ENCODE measurements around the gene BUD31.
A peak's percentile ranks its signal among the peaks of the same experiment; 100 is the strongest.
"Not testable (repeated sequence)": the region's sequence is repeated elsewhere in the genome, so short reads cannot be mapped to it uniquely, and the experiment has no call there.

Gene BUD31

DNA sequence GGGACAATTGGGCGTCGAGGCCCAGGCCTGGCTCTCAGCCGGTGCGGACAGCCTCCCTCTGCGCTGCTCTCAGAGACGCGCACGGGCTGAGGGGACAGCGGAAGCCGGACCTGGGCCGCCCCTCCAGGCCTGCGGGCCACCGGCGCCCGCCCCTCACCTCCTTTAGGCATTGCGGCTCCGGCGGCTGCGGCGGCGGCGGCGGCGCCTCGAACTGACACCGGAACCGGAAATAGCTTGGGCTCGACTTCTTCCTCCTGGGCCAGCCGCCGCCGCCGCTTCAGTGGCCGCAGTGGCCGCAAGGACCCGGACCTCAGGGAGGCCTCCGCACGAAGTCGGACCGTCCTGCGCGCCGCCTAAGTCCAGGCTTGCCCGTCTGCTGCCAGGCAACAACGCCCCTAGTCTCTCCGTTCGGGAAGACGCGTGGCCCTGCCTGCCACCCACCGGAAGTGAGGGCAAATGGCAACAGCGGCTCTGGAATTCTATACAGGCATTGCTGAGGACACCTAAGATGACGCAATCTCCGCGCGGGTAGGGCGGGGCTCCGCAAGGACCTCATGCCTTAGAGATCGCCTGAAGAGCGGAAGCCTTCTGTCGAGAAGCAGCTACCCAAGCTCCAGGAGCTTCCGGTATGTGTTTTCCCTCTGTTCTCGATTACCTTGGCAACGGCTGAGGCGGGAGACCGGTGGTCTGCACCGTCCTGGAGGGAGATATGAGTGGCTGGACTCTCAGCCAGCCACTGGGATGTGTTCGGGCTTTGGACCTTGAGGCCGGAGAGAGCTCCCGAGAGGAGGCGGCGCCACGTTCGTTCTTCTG lies at the start of gene BUD31, which contains the start of gene PDAP1:
Gene BUD31, plus strand, starts transcription at position 591 of the 813 bp plus-strand sequence. CDS start 2,124 bp downstream, outside the sequence.
Gene PDAP1, minus strand, starts transcription at position 219 of the 813 bp plus-strand sequence. Its CDS starts 49 bp downstream, at position 170.
- peak; percentile 94 for DNase-seq

DNA sequence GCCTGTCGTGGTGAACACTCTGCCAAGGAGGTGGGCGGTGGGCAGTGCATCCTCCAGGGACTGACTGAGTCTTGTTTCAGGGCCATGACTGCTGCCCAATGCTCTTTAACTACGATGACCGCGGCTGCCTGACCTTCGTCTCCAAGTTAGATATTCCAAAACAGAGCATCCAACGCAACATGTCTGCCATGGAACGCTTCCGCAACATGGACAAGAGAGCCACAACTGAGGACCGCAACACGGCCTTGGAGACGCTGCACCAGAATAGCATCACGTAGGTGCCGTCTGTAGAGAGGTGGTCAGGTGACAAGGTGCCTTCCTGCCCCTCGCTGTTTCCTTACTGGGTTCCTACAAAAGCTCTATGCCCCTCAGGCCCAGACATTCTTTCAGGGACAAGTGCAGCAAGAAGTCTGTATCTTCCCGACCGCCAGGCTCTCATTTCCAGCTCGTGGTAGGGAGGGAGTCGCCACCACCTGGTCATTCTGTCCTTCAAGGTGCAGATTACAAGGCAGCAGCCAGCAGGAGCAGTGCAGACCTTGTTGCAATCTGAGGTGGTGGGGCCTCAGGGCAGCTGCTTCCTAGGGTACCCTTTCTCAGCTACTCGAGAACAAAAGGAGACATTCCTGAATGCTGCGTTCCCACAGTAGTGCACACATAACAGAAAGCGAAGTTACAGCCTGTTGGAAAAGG lies 49.2 kb upstream of the BUD31 start:
- no peak for DNase-seq

DNA sequence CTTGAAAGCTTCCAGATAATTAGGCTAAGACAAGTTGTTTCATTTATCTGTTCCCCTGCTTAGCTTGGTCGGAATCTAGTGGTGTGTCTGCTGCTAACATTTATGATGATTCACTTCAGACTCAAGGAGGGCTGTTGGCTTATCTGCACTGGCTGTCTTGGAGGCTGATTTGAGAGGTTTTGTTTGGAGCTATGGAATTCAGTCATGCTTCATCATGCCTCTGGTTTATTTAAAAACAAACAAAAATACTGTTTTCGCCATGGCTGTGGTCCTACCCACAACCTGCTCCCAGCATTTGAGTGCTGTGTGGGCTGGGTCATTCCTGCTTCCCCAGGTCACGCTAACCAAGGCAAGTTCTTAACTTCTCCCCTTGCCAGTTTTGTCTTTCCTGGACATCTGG lies 46.0 kb upstream of the BUD31 start:
- DNase-seq: no peak

DNA sequence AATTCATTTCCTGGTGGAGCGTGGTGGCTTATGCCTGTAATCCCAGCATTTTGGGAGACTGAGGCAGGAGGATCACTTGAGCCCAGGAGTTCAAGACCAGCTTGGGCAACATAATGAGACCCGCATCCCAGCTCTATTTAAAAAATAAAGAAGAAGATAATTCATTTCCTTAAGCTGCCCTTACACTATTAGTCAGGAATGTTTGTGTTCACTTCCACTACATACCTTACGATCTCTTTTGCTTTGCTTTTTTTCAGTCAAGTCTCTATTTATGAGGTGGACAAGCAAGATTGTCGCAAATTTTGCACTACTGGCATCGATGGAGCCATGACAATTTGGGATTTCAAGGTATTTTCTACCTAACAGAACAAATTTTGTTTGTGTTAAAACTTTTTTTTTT lies 45.5 kb upstream of the BUD31 start:
- DNase-seq: no peak

DNA sequence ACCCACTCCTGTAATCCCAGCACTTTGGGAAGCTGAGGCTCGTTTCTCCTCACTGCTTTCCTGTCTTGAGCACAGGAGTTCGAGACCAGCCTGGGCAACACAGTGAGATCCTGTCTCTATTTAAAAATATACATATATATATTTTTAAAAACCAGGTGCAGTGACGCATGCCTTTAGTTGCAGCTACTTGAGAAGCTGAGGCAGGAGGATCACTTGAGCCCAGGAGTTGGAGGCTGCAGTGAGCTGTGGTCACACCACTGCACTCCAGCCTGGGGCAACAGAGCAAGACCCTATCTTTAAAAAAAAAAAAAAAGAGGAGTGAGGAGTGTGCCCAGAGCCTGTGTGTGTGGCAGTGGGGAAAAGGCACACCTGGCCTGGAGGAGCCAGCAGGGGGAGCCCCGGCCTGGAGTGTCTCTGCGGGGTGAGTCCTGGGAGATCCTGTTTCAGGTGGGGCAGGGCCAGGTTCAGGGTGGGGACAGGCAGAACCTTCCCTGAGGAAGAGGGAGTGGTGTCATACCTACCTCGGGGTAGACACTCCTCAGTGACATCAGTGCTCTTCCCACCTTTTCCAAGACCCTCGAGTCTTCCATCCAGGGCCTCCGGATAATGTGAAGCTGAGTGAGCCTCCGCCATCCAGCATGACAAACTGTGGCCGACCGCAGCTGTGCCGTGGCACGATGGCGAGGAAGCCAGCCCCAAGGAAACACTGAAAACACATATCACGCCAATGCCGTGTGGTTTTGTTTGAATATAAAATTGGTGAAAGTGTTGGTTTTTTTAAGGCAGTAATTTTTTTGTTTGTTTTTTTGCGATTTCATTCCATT lies 43.2 kb upstream of the BUD31 start:
- DNase-seq: peak; percentile 51

DNA sequence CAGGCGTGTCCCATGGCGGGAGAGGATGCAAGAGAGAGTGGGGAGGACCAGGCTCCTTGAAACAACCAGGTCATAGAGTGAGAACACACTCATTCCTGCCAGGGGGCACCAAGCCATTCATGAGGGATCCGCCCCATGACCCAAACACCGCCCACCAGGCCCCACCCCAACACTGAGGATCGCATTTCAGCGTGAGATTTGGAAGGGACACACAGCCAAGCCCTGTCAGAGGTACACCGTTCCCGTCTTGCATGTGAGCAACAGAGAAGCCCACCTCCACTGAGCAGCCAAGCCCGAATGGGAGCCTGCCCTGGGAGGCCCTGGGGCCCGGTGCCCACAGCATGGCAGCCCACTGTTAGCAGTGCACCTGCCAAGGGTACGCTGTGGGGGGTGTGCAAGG lies 42.1 kb upstream of the BUD31 start:
- DNase-seq: no peak

DNA sequence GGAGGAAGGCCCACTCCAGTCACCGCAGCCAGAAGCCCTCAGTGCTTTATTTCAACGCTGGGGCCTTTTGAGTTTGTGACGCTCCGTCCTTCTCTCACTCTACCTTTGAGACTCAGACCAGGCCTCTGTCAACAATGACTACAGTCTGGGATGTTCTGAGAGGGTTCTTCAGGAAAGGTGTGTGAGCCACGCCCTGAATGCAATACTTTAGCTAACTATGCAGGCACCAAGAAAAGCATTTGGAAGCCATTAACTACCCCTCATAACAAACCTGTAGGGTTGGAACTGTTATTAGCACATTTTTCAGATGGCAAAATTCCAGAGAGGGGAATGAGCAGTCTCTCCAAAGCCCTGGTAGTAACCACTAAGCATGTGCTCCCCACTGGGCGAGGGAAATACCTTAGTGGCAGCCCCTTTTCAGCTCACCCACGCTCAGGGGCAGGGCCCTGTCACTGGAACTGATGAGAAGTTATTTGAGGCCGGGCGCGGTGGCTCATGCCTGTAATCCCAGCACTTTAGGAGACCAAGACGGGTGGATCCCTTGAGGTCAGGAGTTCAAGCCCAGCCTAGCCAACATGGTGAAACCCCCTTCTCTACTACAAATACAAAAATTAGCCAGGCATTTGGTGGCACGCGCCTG lies 39.9 kb upstream of the BUD31 start:
- no peak for DNase-seq

DNA sequence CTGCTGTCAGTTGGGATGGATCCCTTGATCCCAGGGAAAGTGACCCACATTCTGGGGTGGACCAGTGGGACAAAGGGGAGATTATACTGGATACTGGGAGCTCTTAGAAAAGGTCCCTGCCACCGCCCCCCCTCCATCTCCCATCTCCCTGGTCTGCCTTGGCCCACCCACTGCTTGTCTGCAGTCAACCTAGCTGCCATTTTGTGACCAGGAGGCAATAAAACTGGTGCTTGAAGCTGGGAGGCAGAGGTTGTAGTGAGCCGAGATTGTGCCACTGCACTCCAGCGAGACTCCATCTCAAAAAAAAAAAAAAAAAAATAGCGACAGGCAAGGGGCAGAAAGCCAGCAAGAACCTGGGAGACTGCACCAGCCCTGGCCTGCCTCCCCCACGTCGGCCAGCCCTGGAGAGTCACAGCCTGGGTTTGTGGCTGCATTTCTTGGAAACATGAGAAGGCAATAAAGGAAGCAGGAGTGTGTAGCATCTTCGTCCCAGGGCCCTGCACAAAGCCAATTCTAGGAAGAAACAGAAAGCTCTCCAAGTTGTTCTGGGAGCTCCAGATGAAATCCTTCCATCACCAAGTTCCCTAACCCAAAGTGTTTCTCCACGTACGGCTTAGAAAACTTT lies 38.9 kb upstream of the BUD31 start:
- DNase-seq: no peak

DNA sequence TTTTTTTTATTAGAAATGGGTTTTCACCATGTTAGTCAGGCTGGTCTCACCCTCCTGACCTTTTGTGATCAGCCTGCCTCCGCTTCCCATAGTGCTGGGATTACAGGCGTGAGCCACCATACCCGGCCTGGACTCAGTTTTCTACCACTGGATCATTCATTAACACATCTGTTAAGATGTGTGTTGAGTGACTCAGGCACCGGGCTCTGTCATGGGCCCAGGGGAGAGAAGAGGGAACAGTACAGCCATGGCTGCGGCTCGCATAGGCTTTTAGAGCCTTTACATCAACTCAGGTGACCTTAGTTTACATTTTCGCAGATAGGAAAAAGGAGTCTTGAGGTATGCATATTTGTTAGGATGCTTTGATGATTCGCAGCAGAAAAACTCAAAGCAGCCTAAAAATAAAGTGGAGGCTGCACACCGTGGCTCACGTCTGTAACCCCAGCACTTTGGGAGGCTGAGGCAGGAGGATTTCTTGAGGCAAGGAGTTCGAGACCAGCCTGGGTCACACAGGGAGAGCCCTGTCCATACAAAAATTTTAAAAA lies 37.3 kb upstream of the BUD31 start:
- DNase-seq: no peak

DNA sequence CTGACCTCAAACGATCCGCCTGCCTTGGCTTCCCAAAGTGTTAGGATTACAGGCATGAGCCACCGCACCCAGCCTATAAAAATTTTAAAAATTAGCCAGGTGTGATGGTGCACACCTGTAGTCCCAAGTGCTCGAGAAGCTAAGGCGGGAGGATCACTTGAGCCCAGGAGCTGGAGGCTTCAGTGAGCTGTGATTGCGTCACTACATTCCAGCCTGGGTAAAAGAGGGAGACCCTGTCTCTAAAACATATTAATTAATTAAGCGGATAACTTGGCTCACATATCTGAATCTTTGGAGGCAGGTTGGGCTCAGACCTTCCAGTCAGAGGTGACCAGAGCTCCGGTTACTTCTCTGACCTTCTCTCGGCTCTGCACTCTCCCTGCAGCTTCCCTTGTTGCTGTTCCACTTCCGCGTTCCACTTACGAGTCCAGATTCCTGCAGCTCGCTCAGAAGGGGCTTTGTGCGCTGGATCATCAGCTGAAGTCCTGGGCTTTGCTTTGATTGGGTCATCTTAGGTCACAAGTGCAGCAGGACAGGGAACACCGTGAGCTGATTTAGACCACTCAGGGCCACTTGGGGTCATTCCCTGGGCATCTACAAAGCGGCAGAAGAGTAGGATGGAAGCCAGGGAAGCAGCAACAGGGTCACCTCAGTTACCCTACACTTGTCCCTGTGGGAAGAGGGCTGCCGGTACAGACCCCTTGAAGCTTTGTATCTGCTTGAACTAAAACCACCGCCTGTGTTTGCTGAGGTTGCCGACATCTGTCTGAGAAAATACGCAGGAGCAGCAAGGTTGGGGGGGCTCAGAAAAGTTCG lies 36.3 kb upstream of the BUD31 start:
- DNase-seq: no peak

DNA sequence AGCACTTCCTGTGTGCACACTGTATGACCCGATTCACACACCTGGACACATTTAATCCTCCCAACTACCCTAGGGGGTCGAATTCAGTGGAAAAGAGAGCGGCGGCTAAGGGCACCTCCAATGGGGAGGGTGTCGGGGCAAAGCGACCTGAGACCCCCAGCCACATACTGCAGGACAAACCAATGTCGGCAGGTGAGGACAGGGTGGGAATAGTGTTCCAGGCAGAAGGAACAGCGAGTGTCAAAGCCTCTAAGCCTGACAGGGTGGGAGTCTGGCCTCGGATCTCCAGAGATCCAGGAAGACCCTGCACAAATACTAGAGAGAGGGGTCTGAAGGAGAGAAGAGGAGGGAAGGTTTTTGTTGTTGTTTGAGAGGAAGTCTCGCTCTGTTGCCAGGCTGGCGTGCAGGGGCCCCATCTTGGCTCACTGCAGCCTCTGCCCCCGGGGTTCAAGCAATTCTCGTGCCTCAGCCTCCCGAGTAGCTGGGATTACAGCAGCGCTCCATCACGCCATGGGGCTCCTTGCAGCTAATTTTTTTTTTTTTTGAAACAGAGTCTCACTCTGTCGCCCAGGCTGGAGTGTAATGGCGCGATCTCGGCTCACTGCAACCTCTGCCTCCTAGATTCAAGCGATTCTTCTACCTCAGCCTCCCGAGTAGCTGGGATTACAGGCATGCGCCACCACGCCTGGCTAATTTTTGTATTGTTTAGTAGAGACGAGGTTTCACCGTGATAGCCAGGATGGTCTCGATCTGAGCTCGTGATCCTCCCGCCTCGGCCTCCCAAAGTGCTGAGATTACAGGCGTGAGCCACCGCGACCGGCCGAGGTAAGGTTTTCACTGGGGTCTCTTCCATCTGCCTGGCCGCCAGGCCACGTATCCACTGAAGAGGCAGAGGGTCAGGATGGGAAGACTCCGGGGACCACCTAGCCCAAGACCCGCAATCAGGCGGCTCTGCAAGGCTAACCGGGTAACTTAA lies 35.4 kb upstream of the BUD31 start:
- no peak for DNase-seq

DNA sequence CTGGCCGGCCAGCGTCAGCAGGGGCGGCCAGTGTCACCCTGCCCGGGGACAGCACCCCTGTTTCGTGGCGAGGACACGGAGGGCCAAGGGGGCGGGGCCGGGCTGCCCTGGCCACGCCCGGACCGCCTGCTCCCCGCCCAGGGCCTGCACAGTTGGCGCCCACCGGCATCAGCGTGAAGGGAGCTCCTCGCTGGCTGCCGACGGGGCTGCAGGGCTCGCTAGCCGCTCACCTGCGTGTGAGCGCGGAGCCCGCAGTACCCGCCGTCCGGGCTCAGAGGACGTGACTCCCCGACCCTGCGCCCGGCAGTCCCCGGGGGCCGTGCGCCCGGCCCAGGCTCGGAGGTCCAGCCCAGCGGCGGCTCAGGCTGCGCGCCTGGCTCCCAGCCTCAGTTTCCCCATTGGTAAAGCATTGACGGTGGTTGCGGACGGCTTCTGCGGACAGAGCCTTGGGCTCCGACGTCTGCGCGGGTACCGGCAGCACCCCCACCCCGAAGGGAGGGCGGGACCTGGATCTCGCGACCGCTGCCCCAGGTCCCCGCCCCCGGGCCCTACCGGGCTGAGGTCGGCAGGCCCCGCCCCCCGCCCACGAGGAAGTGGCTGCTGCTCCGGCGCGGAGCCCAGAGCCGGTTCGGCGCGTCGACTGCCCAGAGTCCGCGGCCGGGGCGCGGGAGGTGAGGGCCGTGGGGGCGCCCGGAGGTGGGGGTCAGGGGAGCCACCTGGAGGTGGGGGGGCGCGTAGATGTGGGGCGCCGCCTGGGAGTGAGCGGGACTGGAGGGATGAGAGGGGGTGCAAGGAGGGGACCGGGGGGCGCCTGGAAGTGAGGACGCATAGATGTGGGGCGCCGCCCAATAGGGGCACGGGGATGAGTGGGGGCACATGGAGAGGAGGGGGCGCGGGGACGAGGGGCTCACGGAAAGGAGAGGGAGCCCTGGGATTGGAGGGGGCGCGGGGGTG lies 34.4 kb upstream of the BUD31 start, which contains the start of gene ARPC1B:
Gene ARPC1B, plus strand, starts transcription at position 620 of the 954 bp plus-strand sequence. CDS start 10,985 bp downstream, outside the sequence.
- DNase-seq: peak; percentile 89

DNA sequence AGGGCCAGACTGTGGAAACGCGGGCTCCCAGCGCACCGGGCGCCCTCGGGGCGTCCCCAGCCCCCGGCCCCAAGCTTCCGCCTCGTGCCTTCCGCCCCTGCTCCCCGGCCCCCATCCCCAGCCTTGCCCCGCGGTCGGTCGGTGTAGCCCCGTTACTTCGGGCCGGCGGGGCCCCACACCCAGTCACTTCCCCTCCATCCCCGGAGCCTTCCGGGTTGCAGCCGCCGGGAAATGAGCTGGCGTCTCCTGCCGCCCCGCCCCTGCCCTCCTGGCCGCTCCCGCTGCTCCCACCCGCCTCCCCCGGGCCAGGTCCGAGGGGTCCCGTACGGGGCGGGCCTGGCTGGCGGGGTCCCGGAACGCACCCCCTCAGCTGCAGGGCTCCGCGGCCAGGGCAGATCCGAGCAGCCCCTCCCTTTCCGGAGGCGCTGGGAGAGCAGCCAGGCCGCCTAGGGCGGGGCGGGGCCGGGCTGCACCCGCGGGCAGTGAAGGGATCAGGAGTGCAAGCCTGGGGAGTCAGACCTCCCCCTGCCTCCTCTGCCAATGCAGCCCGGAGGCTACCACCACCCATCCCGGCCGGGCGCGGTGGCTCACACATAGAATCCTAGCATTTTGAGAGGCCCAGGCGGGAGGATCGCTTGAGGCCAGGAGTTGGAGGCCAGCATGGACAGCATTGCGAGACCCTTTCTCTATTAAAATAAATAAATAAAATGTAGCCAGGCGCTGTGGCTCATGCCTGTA lies 33.5 kb upstream of the BUD31 start:
- DNase-seq: peak; percentile 85

DNA sequence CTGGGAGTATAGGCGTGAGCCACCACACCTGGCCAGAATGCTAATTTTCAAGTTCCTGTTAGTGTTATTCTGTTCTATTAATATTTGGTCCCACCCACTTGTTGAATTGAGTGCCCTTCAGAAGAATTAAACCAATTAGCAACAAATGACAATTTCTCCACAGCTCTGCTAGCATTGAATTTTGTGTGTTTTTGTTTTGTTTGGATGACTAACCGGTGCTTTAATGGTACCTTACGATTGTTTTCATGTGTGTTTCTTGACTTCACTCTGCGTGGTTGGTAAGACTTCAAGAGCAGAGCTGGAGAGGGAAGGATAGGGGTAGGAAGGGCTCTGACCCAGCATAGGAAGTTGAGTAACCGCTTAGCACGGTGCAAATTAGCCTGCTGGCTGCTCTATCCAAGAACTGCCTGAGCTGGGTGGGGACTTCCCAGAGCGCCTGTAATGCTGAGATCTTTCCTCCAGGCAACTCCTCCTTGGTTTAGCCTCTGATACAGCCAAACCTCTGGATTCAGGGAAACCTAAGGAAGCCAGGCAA lies 29.7 kb upstream of the BUD31 start:
- DNase-seq: peak; percentile 69

DNA sequence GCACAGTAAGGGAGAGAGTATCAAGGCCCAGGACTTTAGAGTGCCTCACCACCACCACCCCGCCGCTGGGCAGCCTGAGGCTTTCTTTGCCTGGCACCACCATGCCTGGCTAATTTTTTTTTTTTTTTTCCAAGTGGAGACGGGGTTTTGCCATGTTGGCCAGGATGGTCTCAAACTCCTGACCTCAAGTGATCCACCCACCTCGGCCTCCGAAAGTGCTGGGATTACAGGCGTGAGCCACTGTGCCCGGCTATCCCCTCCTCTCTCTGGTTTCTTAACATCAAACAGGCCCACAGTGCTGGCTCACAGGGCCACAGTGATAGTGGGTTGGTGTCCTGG lies 29.1 kb upstream of the BUD31 start:
- not testable (repeated sequence) for DNase-seq

DNA sequence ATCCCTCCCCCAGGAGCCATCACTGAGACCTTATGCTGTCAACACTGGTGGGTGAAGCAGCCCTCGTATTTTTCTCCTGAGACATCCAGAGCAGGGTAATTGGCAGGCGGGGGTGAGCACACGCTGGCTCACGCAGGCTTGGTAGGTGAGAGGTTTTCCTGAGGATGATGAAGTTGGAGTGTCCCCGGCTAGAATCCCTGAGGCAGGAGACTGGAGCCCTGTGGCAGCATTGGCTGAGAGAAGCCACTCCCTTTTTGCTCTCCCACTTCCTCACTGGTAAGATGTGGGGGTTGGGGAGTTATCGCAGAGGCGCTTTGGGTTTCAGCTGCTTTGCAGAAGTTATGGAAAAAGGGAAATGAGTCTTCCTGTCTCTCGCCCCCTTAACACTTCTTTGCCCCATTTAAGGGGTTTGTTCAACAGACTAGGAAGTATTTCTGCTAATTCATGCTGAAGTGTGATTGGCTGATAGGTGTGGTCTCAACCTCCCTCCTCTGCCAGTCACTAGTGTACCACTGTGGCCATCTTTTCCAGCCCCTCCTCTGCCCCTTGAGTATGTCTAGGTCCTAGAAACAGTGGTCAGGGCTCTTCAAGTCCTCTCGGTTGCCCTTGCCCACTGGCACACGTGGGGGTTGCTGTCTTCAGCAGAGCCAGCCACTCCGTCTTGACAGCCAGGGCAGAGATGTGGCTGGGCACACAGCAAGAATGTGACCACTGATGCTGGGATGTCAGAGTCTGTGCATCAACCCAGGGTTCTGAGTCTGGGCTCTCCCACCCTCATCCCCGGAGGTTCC lies 28.5 kb upstream of the BUD31 start:
- DNase-seq: peak; percentile 71
